Measurements from ENCODE around the gene HPCAL1. TPM values are rescaled to one million over a fixed set of nuclear protein-coding genes. Genes with fewer than 3 reads are reported as not detected.

Gene HPCAL1
- total and polyA plus RNA-seq, 4 donors: 122 to 147 (median 136) TPM

DNA sequence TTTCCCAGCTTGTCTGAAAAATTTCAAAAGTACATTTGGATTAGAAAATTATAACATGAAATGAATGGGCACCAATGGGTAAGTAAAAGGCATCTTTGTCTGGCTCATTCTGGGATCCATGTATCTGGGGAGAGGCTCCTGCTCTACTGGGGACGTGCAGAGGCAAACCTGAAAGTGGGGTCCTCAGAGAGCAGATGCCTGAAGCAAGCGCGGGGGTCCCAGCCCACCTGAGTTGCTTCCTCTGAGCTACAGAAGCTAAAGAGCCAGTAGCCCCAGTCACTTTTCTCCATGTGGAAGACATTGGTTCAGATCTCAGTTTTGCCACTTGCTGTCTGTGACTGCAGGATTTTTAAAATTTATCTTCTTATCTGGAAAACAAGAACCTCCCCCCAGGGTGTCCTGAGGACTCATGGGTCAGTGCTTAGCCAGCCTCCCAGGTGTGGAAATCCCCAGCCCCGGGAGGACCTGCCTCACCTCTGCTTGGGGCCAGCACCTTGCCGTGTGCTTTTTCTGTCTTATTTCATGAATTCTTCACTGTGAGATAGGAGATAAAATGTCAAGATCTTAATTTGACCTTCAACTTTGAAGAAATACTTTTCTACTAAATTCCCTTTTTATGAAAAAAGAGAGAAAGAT lies 170.5 kb downstream of the HPCAL1 start:
- Histone ChIP-seq H3K9me3 (ENCODE audit: control insufficient read depth in 4 of 4, insufficient read depth in 3 of 4, low read length in 3 of 4) (no peaks in the 10 kb centered on the region), H3K27ac (ENCODE audit: low read depth in 1 of 2, low read length in 1 of 2) (no peak overlapping the region), H3K4me3 (no peak overlapping the region), H3K9ac (ENCODE audit: insufficient read depth in 1 of 2, low read length in 2 of 2) (no peak overlapping the region), H3K4me1 (ENCODE audit: control insufficient read depth in 5 of 5, insufficient read depth in 5 of 5, low read length in 5 of 5) (no peaks in the 10 kb centered on the region), H3K27me3 (ENCODE audit: control insufficient read depth in 3 of 3, insufficient read depth in 3 of 3, low read length in 2 of 3) (no peaks in the 10 kb centered on the region), H3K36me3 (ENCODE audit: control insufficient read depth in 4 of 4, insufficient read depth in 4 of 4, low read length in 4 of 4) (no peaks in the 10 kb centered on the region)
- TF ChIP-seq, protein P1, sequence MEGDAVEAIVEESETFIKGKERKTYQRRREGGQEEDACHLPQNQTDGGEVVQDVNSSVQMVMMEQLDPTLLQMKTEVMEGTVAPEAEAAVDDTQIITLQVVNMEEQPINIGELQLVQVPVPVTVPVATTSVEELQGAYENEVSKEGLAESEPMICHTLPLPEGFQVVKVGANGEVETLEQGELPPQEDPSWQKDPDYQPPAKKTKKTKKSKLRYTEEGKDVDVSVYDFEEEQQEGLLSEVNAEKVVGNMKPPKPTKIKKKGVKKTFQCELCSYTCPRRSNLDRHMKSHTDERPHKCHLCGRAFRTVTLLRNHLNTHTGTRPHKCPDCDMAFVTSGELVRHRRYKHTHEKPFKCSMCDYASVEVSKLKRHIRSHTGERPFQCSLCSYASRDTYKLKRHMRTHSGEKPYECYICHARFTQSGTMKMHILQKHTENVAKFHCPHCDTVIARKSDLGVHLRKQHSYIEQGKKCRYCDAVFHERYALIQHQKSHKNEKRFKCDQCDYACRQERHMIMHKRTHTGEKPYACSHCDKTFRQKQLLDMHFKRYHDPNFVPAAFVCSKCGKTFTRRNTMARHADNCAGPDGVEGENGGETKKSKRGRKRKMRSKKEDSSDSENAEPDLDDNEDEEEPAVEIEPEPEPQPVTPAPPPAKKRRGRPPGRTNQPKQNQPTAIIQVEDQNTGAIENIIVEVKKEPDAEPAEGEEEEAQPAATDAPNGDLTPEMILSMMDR (IDR thresholded peaks at IDR 0.05; ENCODE audit: control extremely low read depth, extremely low read depth): no peak
- no peak for ATAC-seq (ENCODE audit: insufficient read depth, low FRiP score)
- no peak for DNase-seq
- 78 to 89% methylated on average over 5 of the region's 5 CpGs for WGBS, 2 donors

DNA sequence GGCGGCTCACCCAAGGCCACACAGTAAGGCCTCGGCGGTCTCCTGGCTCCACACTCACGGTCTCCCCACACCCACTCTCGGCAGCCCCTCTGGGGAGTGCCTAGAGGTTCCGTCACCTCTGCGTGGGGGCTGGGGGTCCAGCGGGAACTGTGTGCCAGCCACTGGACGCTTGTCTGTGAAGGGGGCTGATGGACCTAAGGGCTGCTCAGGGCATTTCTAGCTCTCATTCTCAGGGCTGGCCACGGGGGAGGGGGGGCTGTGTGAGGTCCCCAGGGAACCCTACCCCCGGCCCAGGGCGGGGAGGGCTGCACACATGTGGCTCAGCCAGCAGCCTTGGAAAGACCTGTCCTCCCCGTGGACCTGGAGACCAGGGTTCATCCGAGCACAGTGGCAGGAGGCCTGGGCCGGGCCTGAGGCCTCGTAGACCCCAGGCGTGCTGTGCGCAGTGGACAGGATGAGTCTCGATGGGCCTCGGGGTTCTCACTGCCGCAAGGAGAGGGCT lies 172.6 kb downstream of the HPCAL1 start:
- no peaks in the 10 kb centered on the region for H3K9me3 ChIP-seq (ENCODE audit: control insufficient read depth in 4 of 4, insufficient read depth in 3 of 4, low read length in 3 of 4)
- ATAC-seq (ENCODE audit: insufficient read depth, low FRiP score) (no peak), DNase-seq (no peak)
- no peaks in the 10 kb centered on the region for H3K4me1 ChIP-seq (ENCODE audit: control insufficient read depth in 5 of 5, insufficient read depth in 5 of 5, low read length in 5 of 5)
- H3K27ac ChIP-seq (ENCODE audit: low read depth in 1 of 2, low read length in 1 of 2): no peak overlapping the region
- H3K9ac ChIP-seq (ENCODE audit: insufficient read depth in 1 of 2, low read length in 2 of 2): no peak overlapping the region
- no peaks in the 10 kb centered on the region for H3K27me3 ChIP-seq (ENCODE audit: control insufficient read depth in 3 of 3, insufficient read depth in 3 of 3, low read length in 2 of 3)
- TF ChIP-seq, protein P1 (IDR thresholded peaks at IDR 0.05; ENCODE audit: control extremely low read depth, extremely low read depth): no peak
- no peak overlapping the region for H3K4me3 ChIP-seq
- 93 to 94% methylated on average over 21 of the region's 21 CpGs for WGBS, 2 donors
- H3K36me3 ChIP-seq (ENCODE audit: control insufficient read depth in 4 of 4, insufficient read depth in 4 of 4, low read length in 4 of 4): no peaks in the 10 kb centered on the region

DNA sequence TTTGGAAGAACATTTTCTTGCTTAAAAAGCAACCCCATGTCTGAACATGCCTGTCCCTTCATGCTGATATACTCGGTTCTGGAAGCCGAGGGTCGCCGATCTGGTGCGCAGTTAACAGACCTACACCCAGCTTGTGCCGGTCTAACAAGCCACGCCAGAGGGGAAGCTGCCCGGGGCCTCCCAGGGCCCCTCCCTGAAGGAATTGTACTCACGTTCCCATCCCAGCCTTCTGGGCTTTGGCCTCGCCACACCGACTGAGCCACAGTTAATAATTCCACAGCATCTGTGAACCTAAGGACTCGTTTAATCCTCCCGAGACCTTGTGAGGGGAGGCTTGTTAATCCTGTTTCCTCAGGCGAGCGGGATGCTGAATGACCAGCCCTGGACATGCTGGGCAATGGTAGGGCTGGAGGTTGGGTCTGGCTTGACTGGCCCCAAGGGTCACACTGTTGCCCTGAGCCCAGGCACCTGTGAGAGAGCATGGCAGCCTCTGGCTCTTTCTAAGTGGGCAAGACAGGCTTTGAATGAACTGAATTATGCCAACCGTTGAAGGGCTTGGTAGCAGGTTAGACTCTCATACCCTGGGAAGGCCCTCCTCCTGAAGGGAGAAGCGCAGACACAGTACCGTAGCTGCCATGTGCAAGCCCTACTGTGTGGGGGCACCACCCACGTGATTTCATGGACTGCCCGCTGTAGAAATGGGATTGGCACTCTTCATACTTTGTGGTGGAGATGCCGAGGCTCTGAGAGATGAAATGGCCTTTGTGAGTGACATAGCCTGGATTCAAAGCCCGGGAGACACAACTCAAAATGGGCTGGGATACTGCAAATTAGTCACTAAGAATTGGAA lies 173.3 kb downstream of the HPCAL1 start:
- Histone ChIP-seq H3K36me3 (ENCODE audit: control insufficient read depth in 4 of 4, insufficient read depth in 4 of 4, low read length in 4 of 4) (no peaks in the 10 kb centered on the region), H3K27me3 (ENCODE audit: control insufficient read depth in 3 of 3, insufficient read depth in 3 of 3, low read length in 2 of 3) (no peaks in the 10 kb centered on the region), H3K9ac (ENCODE audit: insufficient read depth in 1 of 2, low read length in 2 of 2) (no peak overlapping the region), H3K4me1 (ENCODE audit: control insufficient read depth in 5 of 5, insufficient read depth in 5 of 5, low read length in 5 of 5) (no peaks in the 10 kb centered on the region), H3K4me3 (no peak overlapping the region), H3K27ac (ENCODE audit: low read depth in 1 of 2, low read length in 1 of 2) (no peak overlapping the region), H3K9me3 (ENCODE audit: control insufficient read depth in 4 of 4, insufficient read depth in 3 of 4, low read length in 3 of 4) (no peaks in the 10 kb centered on the region)
- DNase-seq (no peak), ATAC-seq (ENCODE audit: insufficient read depth, low FRiP score) (no peak)
- WGBS, 2 donors: 92 to 94% methylated on average over 22 of the region's 22 CpGs
- TF ChIP-seq, protein P1 (IDR thresholded peaks at IDR 0.05; ENCODE audit: control extremely low read depth, extremely low read depth): no peak
